Loucy (cell line): Measurements from ENCODE around the gene MAPKAP1.

Experiments used
- EZH2phosphoT487 ChIP-seq: fragments of 200-600 bp; IDR thresholded peaks from 2 replicates; pipeline ENCODE4 v1.6.1; 2018; ENCODE audit warnings: antibody characterized with exemption, mild to moderate bottlenecking, moderate library complexity, borderline replicate concordance
- TF ChIP-seq, protein P1 (sequence below): fragments of 200-600 bp; sonication (generic); conservative IDR thresholded peaks from 2 replicates; pipeline ENCODE4 v1.5.1; 2014; ENCODE audit warnings: mild to moderate bottlenecking, antibody characterized with exemption, low read length

DNA sequence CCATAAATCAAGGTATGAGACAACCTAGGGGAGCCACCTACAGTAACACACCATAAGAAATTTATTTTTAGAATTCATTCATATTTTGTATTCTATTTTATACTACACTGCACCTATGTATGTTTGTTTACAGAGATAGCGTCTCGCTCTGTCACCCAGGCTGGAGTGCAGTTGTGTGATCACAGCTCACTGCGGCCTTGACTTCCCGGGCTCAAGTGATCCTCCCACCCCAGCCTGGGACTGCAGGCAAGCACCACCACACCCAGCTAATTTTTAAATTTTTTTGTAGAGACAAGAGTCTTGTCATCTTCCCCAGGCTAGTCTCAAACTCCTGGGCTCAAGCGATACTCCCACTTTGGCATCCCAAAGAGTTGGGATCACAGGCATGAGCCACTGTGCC lies 25.4 kb downstream of the MAPKAP1 start:
- TF ChIP-seq, protein P1, sequence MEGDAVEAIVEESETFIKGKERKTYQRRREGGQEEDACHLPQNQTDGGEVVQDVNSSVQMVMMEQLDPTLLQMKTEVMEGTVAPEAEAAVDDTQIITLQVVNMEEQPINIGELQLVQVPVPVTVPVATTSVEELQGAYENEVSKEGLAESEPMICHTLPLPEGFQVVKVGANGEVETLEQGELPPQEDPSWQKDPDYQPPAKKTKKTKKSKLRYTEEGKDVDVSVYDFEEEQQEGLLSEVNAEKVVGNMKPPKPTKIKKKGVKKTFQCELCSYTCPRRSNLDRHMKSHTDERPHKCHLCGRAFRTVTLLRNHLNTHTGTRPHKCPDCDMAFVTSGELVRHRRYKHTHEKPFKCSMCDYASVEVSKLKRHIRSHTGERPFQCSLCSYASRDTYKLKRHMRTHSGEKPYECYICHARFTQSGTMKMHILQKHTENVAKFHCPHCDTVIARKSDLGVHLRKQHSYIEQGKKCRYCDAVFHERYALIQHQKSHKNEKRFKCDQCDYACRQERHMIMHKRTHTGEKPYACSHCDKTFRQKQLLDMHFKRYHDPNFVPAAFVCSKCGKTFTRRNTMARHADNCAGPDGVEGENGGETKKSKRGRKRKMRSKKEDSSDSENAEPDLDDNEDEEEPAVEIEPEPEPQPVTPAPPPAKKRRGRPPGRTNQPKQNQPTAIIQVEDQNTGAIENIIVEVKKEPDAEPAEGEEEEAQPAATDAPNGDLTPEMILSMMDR, result no peak
- TF ChIP-seq EZH2phosphoT487, result no peak
